AG08396 (cell line): ENCODE results near the gene DHRS3.

Experiments
- DNase-seq: peaks from one replicate; pipeline ENCODE4 v3.0.0; 2012; ENCODE audit warnings: low spot score, mixed read lengths

Gene DHRS3

DNA sequence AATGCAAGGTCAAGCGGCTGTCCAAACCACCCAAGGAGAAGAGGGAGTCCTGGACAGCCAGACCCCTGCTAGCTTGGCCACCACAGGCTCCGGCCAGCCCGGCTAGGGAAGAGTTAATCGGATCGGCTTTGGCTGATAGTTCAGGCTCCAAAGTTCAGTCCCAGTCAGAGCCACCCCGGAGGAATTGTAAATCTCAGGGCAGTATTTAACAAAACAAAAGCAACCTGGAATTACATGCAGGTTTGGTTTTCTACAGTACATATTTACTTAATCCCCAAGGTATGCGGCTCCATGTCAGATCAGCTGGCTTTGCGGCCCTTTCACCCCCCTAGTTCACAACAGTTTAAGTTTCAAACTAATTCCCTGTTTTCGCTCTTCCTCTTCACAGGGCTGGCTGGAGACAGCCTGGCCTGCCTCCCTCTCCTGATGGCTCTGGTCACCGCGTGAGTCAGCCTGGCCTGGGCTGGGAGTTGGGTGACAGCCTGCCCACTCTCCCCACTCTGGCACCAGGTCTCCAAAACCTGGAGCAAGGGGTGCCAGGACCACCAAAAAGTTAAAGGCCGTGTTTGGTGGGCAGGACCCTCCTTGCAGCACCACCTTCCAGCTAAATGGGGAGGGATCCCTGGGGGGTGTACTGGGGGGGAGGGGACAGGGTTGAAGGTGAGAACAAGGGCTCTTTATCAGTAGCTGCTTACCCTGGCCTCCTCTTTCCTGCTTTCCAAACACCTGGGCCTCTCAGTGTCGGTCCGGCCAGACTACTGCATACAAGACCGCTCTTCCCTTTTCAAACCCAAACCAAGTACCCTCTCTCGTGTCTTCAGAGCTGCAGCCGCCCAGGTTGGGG, 1.9 kb downstream of the DHRS3 start:
- peak; percentile 82 for DNase-seq

- DNase-seq: no peak
Measured at GRCh38 chr1:12615159-12615864, 2.7 kb downstream of the DHRS3 start.

DNA sequence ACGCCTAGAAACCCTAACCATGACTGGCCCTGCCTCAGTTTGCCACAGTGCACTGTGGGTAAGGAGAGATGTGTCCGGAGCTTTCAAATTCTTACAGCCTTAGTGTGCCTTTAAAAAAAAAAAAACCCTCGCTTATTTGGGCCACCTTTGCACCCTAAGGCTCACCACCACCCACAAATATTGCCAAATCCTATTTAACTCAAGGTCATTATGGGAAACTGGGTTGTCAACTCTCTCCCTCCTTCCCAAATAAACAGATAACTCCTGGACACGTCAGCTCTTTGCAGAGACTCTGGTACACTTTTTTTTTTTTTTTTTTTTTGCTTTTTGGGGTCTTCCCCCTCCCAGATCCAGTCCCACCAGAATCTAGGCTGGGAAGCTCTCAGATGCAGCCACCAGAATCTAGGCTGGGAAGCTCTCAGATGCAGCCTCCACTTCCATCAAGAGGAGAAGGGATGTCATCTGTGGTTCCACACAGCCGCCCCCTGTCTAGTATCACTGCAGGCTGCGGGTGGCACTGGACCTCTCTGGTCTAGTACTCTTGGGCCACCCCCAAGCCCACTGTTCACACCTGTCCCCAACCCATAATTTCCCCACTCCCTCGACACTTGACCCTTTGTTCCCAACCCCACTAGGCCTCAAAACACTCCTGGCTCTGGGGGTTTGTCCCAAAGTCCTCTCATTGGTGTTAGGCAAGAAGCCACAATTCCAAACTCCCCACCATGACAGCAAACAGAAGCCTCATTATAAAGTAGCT, 3.4 kb downstream of the DHRS3 start:
- DNase-seq: no peak

DNA sequence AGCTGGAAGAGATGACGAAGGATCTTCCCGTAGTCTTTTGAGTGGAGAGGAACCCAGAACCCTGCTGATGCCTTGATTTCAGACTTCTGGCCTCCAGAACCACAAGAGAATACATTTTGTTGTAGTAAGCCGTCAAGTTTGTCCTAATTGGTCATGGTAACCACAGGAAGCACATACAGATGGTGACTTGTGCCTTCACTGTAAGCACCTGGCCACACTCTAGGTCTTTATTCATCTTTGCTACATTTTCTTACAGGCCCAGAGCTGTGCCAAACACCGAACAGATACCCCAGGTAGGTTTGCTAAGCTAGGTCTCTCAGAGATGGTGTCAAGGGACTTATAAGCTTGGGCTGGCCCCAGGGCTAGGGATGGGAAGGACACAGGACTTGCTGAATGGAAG, 4.8 kb downstream of the DHRS3 start:
- DNase-seq: no peak

DNA sequence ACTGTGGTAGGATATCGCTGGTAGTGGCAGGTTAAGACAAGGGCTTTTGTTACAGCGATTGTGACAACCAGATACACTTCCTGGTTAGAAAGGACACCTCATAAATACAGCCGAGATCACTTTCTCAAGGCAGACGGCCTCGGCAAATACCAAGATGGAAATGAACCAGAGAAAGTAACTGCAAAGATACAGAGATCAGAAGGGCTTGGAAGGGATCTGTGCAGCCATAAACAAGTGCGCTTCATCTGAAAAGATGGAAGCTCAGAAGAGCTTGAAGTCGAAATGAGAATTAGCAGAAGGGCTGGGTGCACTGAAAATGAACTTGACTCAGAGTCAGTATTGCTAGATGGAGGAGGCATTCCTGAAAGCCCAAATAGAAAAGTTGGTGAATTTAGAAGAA, 7.1 kb downstream of the DHRS3 start:
- no peak for DNase-seq

- no peak for DNase-seq
Measured at GRCh38 chr1:12610305-12610935, 7.6 kb downstream of the DHRS3 start.

GRCh38 chr1:12609469-12610003, 8.5 kb downstream of the DHRS3 start:
- no peak for DNase-seq

- DNase-seq: no peak
Measured at GRCh38 chr1:12608311-12608957, 9.6 kb downstream of the DHRS3 start.

DNA sequence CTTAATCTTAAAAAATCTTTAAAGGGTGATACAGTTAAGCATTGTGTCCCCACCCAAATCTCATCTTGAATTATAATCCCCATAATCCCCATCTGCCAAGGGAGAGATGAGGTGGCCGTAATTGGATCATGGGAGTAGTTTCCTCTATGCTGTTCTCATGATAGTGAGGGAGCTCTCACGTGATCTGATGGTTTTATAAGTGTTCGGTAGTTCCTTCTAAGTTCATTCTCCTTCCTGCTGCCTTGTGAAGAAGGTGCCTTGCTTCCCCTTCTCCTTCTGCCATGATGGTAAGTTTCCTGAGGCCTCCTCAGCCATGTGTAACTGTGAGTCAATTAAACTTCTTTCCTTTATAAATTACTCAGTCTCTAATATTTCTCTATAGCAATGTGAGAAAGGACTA, 10.7 kb downstream of the DHRS3 start:
- no peak for DNase-seq

GRCh38 chr1:12604986-12605385, 13.0 kb downstream of the DHRS3 start:
- no peak for DNase-seq

- peak; percentile 84 for DNase-seq
Measured at GRCh38 chr1:12604114-12604874, 13.7 kb downstream of the DHRS3 start.

GRCh38 chr1:12603224-12603623, 14.8 kb downstream of the DHRS3 start:
- no peak for DNase-seq

DNA sequence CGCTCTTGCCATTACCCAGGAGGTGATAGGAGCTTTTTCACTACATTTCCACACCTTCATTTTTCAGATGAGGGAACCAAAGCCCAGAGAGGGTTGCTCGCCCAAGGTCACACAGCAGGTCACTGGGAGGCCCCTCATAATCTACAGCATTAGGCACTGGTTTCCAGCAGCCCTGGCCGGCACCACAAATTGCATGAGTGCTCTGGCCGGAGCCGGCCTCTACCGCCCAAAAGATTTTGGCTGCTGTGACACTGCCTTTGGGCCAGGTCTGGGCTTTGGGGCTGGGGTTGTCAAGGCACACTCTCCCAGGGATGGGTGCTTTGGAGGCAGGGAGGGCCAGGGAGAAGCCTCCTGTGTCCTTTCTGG, 15.4 kb downstream of the DHRS3 start:
- no peak for DNase-seq

- DNase-seq: peak; percentile 85
Measured at GRCh38 chr1:12601700-12602658, 16.0 kb downstream of the DHRS3 start.

- DNase-seq: no peak
Measured at GRCh38 chr1:12600880-12601633, 17.0 kb downstream of the DHRS3 start.

DNA sequence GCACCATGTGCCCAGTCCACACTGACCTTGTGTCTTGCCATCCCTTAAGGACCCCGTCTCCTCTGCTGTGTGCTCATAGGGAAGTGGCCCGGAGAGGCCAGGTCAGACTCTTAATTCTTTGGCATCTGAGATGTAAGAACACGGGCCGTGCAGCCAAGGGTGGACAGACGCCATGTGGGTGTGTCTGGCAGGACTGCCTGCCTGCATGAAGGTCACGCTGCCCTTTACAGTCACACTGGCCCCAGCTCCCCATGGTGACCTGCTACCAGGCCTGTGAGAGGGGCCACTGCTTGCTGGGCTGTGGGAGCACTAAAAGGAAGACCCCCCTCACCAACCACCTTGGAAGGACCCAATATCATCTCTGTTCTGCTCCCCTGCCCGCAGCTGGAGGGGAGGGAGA, 17.7 kb downstream of the DHRS3 start:
- no peak for DNase-seq

DNA sequence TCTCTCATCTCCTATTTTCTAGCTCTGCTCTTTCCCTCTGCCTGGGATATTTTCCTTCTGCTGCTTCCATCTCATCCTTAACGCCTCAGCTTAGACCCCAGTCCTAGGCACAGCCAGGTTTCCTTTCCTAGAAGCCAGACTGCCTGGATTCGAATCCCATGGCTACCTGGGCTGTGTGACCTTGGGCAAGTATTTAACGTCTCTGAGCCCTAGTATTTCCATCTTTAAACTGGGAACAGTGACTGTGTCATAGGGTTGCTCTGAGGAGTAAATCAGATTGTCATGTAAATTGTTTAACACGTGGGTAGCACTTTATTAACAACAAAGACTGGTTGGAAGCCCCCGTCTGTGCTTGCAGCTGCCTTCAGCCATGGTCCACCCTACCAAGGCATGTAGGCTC, 18.4 kb downstream of the DHRS3 start:
- no peak for DNase-seq

DNA sequence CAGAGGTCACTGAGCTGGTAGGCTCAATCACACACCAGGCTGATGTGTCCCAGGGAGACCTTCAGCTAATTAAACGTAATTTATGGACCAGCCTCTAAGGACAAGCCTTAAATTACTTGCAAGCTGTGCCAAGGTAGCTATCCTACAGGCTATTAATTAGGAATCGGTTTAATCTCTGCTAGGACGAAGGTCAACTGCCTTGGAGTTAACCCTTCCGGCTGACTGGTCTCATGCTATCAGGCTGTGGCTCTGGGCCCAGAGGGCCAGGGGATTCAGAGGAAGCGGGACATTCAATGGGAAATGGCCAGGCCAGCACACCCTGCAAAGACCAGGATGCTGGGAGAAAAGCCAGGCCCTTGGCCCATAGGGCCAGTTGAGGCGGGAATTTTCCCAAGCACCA, 19.0 kb downstream of the DHRS3 start:
- no peak for DNase-seq

- no peak for DNase-seq
Measured at GRCh38 chr1:12597792-12598191, 20.2 kb downstream of the DHRS3 start.
